HEK293 (cell line): ENCODE results near the gene CCSER2.

ENCODE experiments used
- GLI2 ChIP-seq: fragments of 450-650 bp; formaldehyde crosslinking; IDR thresholded peaks from 2 replicates; pipeline ENCODE4; 2017; ENCODE audit warnings: missing biosample characterization, missing genetic modification characterization, low read depth, borderline replicate concordance
- HOXA7 ChIP-seq: sonication (generic); formaldehyde crosslinking; IDR thresholded peaks from 2 replicates; pipeline ENCODE4 v1.8.1; 2022; ENCODE audit warnings: missing genetic modification reagents, borderline replicate concordance
- ZBTB7A ChIP-seq: fragments of 450-650 bp; formaldehyde crosslinking; IDR thresholded peaks from 2 replicates; pipeline ENCODE4 v1.5.1; 2016; ENCODE audit warnings: low read depth, missing biosample characterization, missing genetic modification characterization
- ZFP37 ChIP-seq: fragments of 450-650 bp; formaldehyde crosslinking; IDR thresholded peaks from 2 replicates; pipeline ENCODE4 v1.5.1; 2016; ENCODE audit warnings: missing biosample characterization, missing genetic modification characterization
- ZNF433 ChIP-seq: fragments of 450-650 bp; formaldehyde crosslinking; IDR thresholded peaks from 2 replicates; pipeline ENCODE4 v1.5.1; 2016; ENCODE audit warnings: missing biosample characterization, missing genetic modification characterization, low read depth
- ZNF501 ChIP-seq: fragments of 450-650 bp; formaldehyde crosslinking; IDR thresholded peaks from 2 replicates; pipeline ENCODE4 v1.5.1; 2016; ENCODE audit warnings: missing biosample characterization, missing genetic modification characterization
- TF ChIP-seq, protein P1 (sequence below): fragments of 450-650 bp; formaldehyde crosslinking; IDR thresholded peaks from 2 replicates; pipeline ENCODE4 v1.5.1; 2016; ENCODE audit warnings: missing biosample characterization, missing genetic modification characterization
- TF ChIP-seq, protein P2 (sequence below): fragments of 450-650 bp; formaldehyde crosslinking; IDR thresholded peaks from 2 replicates; pipeline ENCODE4 v1.5.1; 2016; ENCODE audit warnings: missing biosample characterization, missing genetic modification characterization
- TF ChIP-seq, protein P3 (sequence below): fragments of 450-650 bp; formaldehyde crosslinking; IDR thresholded peaks from 2 replicates; pipeline ENCODE4 v1.5.1; 2017; ENCODE audit warnings: missing biosample characterization, missing genetic modification characterization

DNA sequence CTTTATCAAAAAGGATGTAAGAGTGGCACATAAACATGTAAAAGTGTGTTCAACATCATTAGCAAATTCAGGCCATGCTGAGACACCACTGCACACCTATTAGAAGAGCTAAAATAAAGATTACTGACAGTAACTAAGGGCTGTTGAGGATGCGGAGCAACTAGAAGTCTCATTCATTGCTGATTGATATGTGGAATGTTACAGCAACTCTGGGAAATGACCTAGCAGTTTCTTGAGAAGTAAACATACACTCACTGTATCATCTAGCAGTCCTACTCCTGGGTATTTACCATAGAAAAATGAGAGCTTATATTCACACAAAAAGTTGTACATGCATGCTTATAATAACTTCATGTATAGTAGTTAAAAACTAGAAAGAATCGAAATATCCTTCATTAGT is 77.3 kb downstream of the CCSER2 start:
- TF ChIP-seq GLI2 = no peak
- TF ChIP-seq, protein P1, sequence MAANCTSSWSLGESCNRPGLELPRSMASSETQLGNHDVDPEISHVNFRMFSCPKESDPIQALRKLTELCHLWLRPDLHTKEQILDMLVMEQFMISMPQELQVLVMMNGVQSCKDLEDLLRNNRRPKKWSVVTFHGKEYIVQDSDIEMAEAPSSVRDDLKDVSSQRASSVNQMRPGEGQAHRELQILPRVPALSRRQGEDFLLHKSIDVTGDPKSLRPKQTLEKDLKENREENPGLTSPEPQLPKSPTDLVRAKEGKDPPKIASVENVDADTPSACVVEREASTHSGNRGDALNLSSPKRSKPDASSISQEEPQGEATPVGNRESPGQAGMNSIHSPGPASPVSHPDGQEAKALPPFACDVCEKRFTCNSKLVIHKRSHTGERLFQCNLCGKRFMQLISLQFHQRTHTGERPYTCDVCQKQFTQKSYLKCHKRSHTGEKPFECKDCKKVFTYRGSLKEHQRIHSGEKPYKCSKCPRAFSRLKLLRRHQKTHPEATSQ (tag by site-specific recombination) = no peak
- no peak for TF ChIP-seq HOXA7
- TF ChIP-seq, protein P2, sequence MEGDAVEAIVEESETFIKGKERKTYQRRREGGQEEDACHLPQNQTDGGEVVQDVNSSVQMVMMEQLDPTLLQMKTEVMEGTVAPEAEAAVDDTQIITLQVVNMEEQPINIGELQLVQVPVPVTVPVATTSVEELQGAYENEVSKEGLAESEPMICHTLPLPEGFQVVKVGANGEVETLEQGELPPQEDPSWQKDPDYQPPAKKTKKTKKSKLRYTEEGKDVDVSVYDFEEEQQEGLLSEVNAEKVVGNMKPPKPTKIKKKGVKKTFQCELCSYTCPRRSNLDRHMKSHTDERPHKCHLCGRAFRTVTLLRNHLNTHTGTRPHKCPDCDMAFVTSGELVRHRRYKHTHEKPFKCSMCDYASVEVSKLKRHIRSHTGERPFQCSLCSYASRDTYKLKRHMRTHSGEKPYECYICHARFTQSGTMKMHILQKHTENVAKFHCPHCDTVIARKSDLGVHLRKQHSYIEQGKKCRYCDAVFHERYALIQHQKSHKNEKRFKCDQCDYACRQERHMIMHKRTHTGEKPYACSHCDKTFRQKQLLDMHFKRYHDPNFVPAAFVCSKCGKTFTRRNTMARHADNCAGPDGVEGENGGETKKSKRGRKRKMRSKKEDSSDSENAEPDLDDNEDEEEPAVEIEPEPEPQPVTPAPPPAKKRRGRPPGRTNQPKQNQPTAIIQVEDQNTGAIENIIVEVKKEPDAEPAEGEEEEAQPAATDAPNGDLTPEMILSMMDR (tag by site-specific recombination) = no peak
- TF ChIP-seq ZFP37 (tag by site-specific recombination) = no peak
- TF ChIP-seq, protein P3, sequence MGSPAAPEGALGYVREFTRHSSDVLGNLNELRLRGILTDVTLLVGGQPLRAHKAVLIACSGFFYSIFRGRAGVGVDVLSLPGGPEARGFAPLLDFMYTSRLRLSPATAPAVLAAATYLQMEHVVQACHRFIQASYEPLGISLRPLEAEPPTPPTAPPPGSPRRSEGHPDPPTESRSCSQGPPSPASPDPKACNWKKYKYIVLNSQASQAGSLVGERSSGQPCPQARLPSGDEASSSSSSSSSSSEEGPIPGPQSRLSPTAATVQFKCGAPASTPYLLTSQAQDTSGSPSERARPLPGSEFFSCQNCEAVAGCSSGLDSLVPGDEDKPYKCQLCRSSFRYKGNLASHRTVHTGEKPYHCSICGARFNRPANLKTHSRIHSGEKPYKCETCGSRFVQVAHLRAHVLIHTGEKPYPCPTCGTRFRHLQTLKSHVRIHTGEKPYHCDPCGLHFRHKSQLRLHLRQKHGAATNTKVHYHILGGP (tag by site-specific recombination) = no peak
- TF ChIP-seq ZBTB7A (tag by site-specific recombination) = no peak
- TF ChIP-seq ZNF433 = no peak
- no peak for TF ChIP-seq ZNF501 (tag by site-specific recombination)
